ENCODE measurements around the gene SLC43A2. TPM values are rescaled to one million over a fixed set of nuclear protein-coding genes. Genes with fewer than 3 reads are reported as not detected.

SLC43A2 gene
- polyA plus RNA-seq, 1 donor from 2014 or later, result 60.1 TPM

GRCh38 chr17:1588821-1589585 is 39.6 kb downstream of the SLC43A2 start:
- H3K4me2 ChIP-seq (ENCODE audit: low read length), result no peak overlapping the region

GRCh38 chr17:1584167-1584566 is 44.5 kb downstream of the SLC43A2 start:
- no peak overlapping the region for H2AFZ ChIP-seq (ENCODE audit: low read depth, low read length)
- H3K4me3 ChIP-seq (ENCODE audit: low read length), result no peak overlapping the region
- TF ChIP-seq SMC3 (conservative IDR thresholded peaks at IDR 0.05; ENCODE audit: poor library complexity), result no peak
- TF ChIP-seq MXI1 (conservative IDR thresholded peaks at IDR 0.05; ENCODE audit: poor library complexity, severe bottlenecking), result no peak
- TF ChIP-seq EZH2 (IDR thresholded peaks at IDR 0.05; ENCODE audit: borderline replicate concordance, insufficient read depth, low read length, poor library complexity, severe bottlenecking), result no peak
- TF ChIP-seq POLR2AphosphoS5 (IDR thresholded peaks at IDR 0.05), result no peak
- TF ChIP-seq, protein P1, sequence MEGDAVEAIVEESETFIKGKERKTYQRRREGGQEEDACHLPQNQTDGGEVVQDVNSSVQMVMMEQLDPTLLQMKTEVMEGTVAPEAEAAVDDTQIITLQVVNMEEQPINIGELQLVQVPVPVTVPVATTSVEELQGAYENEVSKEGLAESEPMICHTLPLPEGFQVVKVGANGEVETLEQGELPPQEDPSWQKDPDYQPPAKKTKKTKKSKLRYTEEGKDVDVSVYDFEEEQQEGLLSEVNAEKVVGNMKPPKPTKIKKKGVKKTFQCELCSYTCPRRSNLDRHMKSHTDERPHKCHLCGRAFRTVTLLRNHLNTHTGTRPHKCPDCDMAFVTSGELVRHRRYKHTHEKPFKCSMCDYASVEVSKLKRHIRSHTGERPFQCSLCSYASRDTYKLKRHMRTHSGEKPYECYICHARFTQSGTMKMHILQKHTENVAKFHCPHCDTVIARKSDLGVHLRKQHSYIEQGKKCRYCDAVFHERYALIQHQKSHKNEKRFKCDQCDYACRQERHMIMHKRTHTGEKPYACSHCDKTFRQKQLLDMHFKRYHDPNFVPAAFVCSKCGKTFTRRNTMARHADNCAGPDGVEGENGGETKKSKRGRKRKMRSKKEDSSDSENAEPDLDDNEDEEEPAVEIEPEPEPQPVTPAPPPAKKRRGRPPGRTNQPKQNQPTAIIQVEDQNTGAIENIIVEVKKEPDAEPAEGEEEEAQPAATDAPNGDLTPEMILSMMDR (IDR thresholded peaks at IDR 0.05; ENCODE audit: poor library complexity, severe bottlenecking), result no peak
- no peak for TF ChIP-seq REST (IDR thresholded peaks at IDR 0.05; ENCODE audit: borderline replicate concordance)
- TF ChIP-seq RAD21 (conservative IDR thresholded peaks at IDR 0.05), result no peak
- TF ChIP-seq TAF1 (IDR thresholded peaks at IDR 0.05; ENCODE audit: low read depth), result no peak
- no peak for TF ChIP-seq EP300 (conservative IDR thresholded peaks at IDR 0.05; ENCODE audit: poor library complexity, severe bottlenecking)
- H3K9ac ChIP-seq (ENCODE audit: low read length), result no peak overlapping the region
- H3K9me2 ChIP-seq (ENCODE audit: insufficient read depth, low read length), result no peaks in the 10 kb centered on the region
- H4K20me1 ChIP-seq (ENCODE audit: insufficient read depth), result no peaks in the 10 kb centered on the region
- no peaks in the 10 kb centered on the region for H3K79me2 ChIP-seq (replicated peaks; ENCODE audit: insufficient read depth, low read length)
- H3K36me3 ChIP-seq (ENCODE audit: insufficient read depth, low read length), result peaks cover 14% of the 10 kb centered on the region
- H3K4me2 ChIP-seq (ENCODE audit: low read length), result no peak overlapping the region
- H3K9me3 ChIP-seq (ENCODE audit: low read length), result no peaks in the 10 kb centered on the region
- no peaks in the 10 kb centered on the region for H3K27me3 ChIP-seq (ENCODE audit: insufficient read depth, low read depth, low read length)
- H3K27ac ChIP-seq (ENCODE audit: low read length), result no peak overlapping the region
- H3F3A ChIP-seq (ENCODE audit: insufficient read depth, low read length, poor library complexity, severe bottlenecking), result no peaks in the 10 kb centered on the region

More at GRCh38 chr17:1588821-1589585, 39.6 kb downstream of the SLC43A2 start:
- TF ChIP-seq MXI1 (conservative IDR thresholded peaks at IDR 0.05; ENCODE audit: poor library complexity, severe bottlenecking) (no peak), RAD21 (conservative IDR thresholded peaks at IDR 0.05) (no peak)
- H3K36me3 ChIP-seq (ENCODE audit: insufficient read depth, low read length), result peaks cover 8% of the 10 kb centered on the region
- H2AFZ ChIP-seq (ENCODE audit: low read depth, low read length), result no peak overlapping the region
- H3K79me2 ChIP-seq (replicated peaks; ENCODE audit: insufficient read depth, low read length), result no peaks in the 10 kb centered on the region
- no peaks in the 10 kb centered on the region for H4K20me1 ChIP-seq (ENCODE audit: insufficient read depth)
- no peak overlapping the region for H3K27ac ChIP-seq (ENCODE audit: low read length)
- H3F3A ChIP-seq (ENCODE audit: insufficient read depth, low read length, poor library complexity, severe bottlenecking), result no peaks in the 10 kb centered on the region
- no peaks in the 10 kb centered on the region for H3K9me3 ChIP-seq (ENCODE audit: low read length)
- no peaks in the 10 kb centered on the region for H3K27me3 ChIP-seq (ENCODE audit: insufficient read depth, low read depth, low read length)
- H3K9me2 ChIP-seq (ENCODE audit: insufficient read depth, low read length), result no peaks in the 10 kb centered on the region
- no peak overlapping the region for H3K9ac ChIP-seq (ENCODE audit: low read length)
- no peak overlapping the region for H3K4me3 ChIP-seq (ENCODE audit: low read length)
